GM18951 (cell line): ENCODE measurements around the gene NFIA.
"Not testable (repeated sequence)": the region's sequence is repeated elsewhere in the genome, so short reads cannot be mapped to it uniquely, and the experiment has no call there.

ENCODE experiments used
- POLR2A ChIP-seq: IDR thresholded peaks from 4 replicates; pipeline ENCODE4 v1.6.1; 2011; ENCODE audit warnings: mild to moderate bottlenecking; ENCODE audit not compliant: insufficient read length, insufficient read depth; ENCODE audit errors: extremely low read depth
- in situ Hi-C: fragments of 300-500 bp; cut with MboI; formaldehyde crosslinking; loops from one replicate; pipeline ENCODE4 v1.12.0; 2022; ENCODE audit warnings: low sequenced_read_pairs, mixed read lengths, inconsistent platforms; ENCODE audit not compliant: unreplicated experiment

Gene NFIA

GRCh38 chr1:61073871-61074270 is 8.5 kb upstream of the NFIA start:
- in situ Hi-C loops, result no loop called here
- no peak for TF ChIP-seq POLR2A

GRCh38 chr1:61075833-61076232 is 6.5 kb upstream of the NFIA start:
- in situ Hi-C loops, result not testable (repeated sequence)

- TF ChIP-seq POLR2A, result no peak
- in situ Hi-C loops, result no loop called here
Measured at GRCh38 chr1:61076728-61077675, 5.4 kb upstream of the NFIA start.

- in situ Hi-C loops, result no loop called here
- TF ChIP-seq POLR2A, result no peak
Measured at GRCh38 chr1:61077676-61078541, 4.5 kb upstream of the NFIA start.

GRCh38 chr1:61078618-61079295 is 3.6 kb upstream of the NFIA start:
- in situ Hi-C loops, result no loop called here
- no peak for TF ChIP-seq POLR2A

- no peak for TF ChIP-seq POLR2A
- in situ Hi-C loops, result no loop called here
Measured at GRCh38 chr1:61079296-61079897, 3.0 kb upstream of the NFIA start.

- no peak for TF ChIP-seq POLR2A
- in situ Hi-C loops, result no loop called here
Measured at GRCh38 chr1:61079898-61080336, 2.4 kb upstream of the NFIA start.

GRCh38 chr1:61080413-61081143 is 1.8 kb upstream of the NFIA start:
- in situ Hi-C loops, result no loop called here
- TF ChIP-seq POLR2A, result no peak

- TF ChIP-seq POLR2A, result no peak
- in situ Hi-C loops, result no loop called here
Measured at GRCh38 chr1:61081144-61081685, 1.1 kb upstream of the NFIA start.

GRCh38 chr1:61081686-61082310 is 563 bp upstream of the NFIA start:
- no peak for TF ChIP-seq POLR2A
- in situ Hi-C loops, result no loop called here

GRCh38 chr1:61083013-61083806 is 849 bp downstream of the NFIA start:
- TF ChIP-seq POLR2A, result no peak
- in situ Hi-C loops, result no loop called here
